Measurements from ENCODE around the gene EML1. TPM values are rescaled to one million over a fixed set of nuclear protein-coding genes. Genes with fewer than 3 reads are reported as not detected.

Gene EML1
- total and polyA plus RNA-seq, 8 donors = 5.8 to 66.5 (median 34.8) TPM

- H3K27me3 ChIP-seq = no peaks in the 10 kb centered on the region
- no peak overlapping the region for H3K27ac ChIP-seq
- TF ChIP-seq CTCF (IDR thresholded peaks at IDR 0.05) (no peak), POLR2A (IDR thresholded peaks at IDR 0.05) (no peak), EP300 (IDR thresholded peaks at IDR 0.05) (no peak), POLR2AphosphoS5 (IDR thresholded peaks at IDR 0.05) (no peak)
- H3K9me3 ChIP-seq = no peaks in the 10 kb centered on the region
- no peak for DNase-seq
- H3K4me3 ChIP-seq = no peak overlapping the region
- H3K4me1 ChIP-seq = peaks cover 4 to 32% (median 14%) of the 10 kb centered on the region in 4 donors
- no peaks in the 10 kb centered on the region for H3K36me3 ChIP-seq
- WGBS, 5 donors = 76 to 81% (median 80%) methylated on average over 14 of the region's 14 CpGs
- intact Hi-C loops (cut with DNase I; ENCODE audit: low total_unique reads) = no loop called here
These were observed 10.0 kb downstream of the EML1 start for GRCh38 chr14:99803106-99803775.

GRCh38 chr14:99803803-99804202 is 10.6 kb downstream of the EML1 start:
- no peaks in the 10 kb centered on the region for H3K36me3 ChIP-seq
- H3K9me3 ChIP-seq = no peaks in the 10 kb centered on the region
- WGBS, 5 donors = 82 to 90% (median 84%) methylated on average over 6 of the region's 6 CpGs
- DNase-seq = no peak
- H3K4me1 ChIP-seq = peaks cover 4 to 37% (median 17%) of the 10 kb centered on the region in 4 donors
- no peaks in the 10 kb centered on the region for H3K27me3 ChIP-seq
- no peak overlapping the region for H3K27ac ChIP-seq
- H3K4me3 ChIP-seq = no peak overlapping the region
- TF ChIP-seq EP300 (IDR thresholded peaks at IDR 0.05) (no peak), CTCF (IDR thresholded peaks at IDR 0.05) (no peak), POLR2AphosphoS5 (IDR thresholded peaks at IDR 0.05) (no peak), POLR2A (IDR thresholded peaks at IDR 0.05) (no peak)
- intact Hi-C loops (cut with DNase I; ENCODE audit: low total_unique reads) = no loop called here

GRCh38 chr14:99805757-99806439 is 12.7 kb downstream of the EML1 start:
- Histone ChIP-seq H3K9me3 (no peaks in the 10 kb centered on the region), H3K27me3 (no peaks in the 10 kb centered on the region), H3K4me1 (peaks cover 9 to 55% (median 27%) of the 10 kb centered on the region in 4 donors), H3K4me3 (no peak overlapping the region), H3K36me3 (no peaks in the 10 kb centered on the region), H3K27ac (no peak overlapping the region)
- intact Hi-C loops (cut with DNase I; ENCODE audit: low total_unique reads) = no loop called here
- DNase-seq = no peak
- 84 to 91% (median 90%) methylated on average over 12 of the region's 12 CpGs for WGBS, 5 donors
- no peak for TF ChIP-seq EP300 (IDR thresholded peaks at IDR 0.05)
- no peak for TF ChIP-seq POLR2AphosphoS5 (IDR thresholded peaks at IDR 0.05)

- intact Hi-C loops (cut with DNase I; ENCODE audit: low total_unique reads) = no loop called here
- no peaks in the 10 kb centered on the region for H3K36me3 ChIP-seq
- WGBS, 5 donors = 59 to 79% (median 71%) methylated on average over 10 of the region's 10 CpGs
- TF ChIP-seq CTCF (IDR thresholded peaks at IDR 0.05) (no peak), EP300 (IDR thresholded peaks at IDR 0.05) (no peak), POLR2AphosphoS5 (IDR thresholded peaks at IDR 0.05) (no peak), POLR2A (IDR thresholded peaks at IDR 0.05) (no peak)
- H3K4me1 ChIP-seq = peaks cover 9 to 52% (median 28%) of the 10 kb centered on the region in 4 donors
- H3K4me3 ChIP-seq = no peak overlapping the region
- H3K9me3 ChIP-seq = no peaks in the 10 kb centered on the region
- H3K27me3 ChIP-seq = no peaks in the 10 kb centered on the region
- peak in 1 of 2 donors; percentile 54 for DNase-seq
- H3K27ac ChIP-seq = peak overlapping the region in 1 of 5 donors; percentile 31
These were observed 13.6 kb downstream of the EML1 start for GRCh38 chr14:99806836-99807235.

Measured in stomach (tissue), 9 donors.